Measurements from ENCODE around the gene LRRC2. TPM values are rescaled to one million over a fixed set of nuclear protein-coding genes. Genes with fewer than 3 reads are reported as not detected.
A peak's percentile ranks its signal among the peaks of the same experiment; 100 is the strongest.

LRRC2 gene
- total and polyA plus RNA-seq, 2 of the 13 experiments (the other 11 are each of a cell fraction or from before 2014, with no cell fraction given): 0.27 to 0.58 TPM

- 0 out of 2 replicates have a peak, but pooled peaks have one; percentile 52 for TF ChIP-seq ZNF280B (CRISPR knock-in tag; IDR thresholded peaks at IDR 0.05; ENCODE audit: borderline replicate concordance)
- no peak for TF ChIP-seq SRF (IDR thresholded peaks at IDR 0.05; ENCODE audit: low read depth, low read length)
- peak; percentile 34 for TF ChIP-seq RBM39 (IDR thresholded peaks at IDR 0.05; ENCODE audit: low read depth, low read length, poor library complexity, severe bottlenecking)
- peak; percentile 31; the same call in 1 of the 2 replicates for TF ChIP-seq ELF1 (CRISPR knock-in tag; IDR thresholded peaks at IDR 0.05)
- peak; percentile 38; the same call in 1 of the 2 replicates for TF ChIP-seq POGZ (CRISPR knock-in tag; IDR thresholded peaks at IDR 0.05)
- 0 out of 2 replicates have a peak, but pooled peaks have one; percentile 31 for TF ChIP-seq NCOA2 (CRISPR knock-in tag; IDR thresholded peaks at IDR 0.05)
- TF ChIP-seq YY1 (IDR thresholded peaks at IDR 0.05; ENCODE audit: insufficient read depth, insufficient replicate concordance, low read depth, low read length): peak; percentile 54
- peak; percentile 67 for TF ChIP-seq ZNF331 (CRISPR knock-in tag; IDR thresholded peaks at IDR 0.05)
- TF ChIP-seq NR2F1 (CRISPR knock-in tag; IDR thresholded peaks at IDR 0.05): 0 out of 4 replicates have a peak, but pooled peaks of 1 of the 2 experiments have one; percentile 21
- peak; percentile 47; the same call in 1 of the 2 replicates for TF ChIP-seq HDAC2 (CRISPR knock-in tag; IDR thresholded peaks at IDR 0.05)
- no peak for TF ChIP-seq ZNF17 (CRISPR knock-in tag; IDR thresholded peaks at IDR 0.05)
- peak; percentile 39 for TF ChIP-seq JARID2 (CRISPR knock-in tag; IDR thresholded peaks at IDR 0.05; ENCODE audit: insufficient replicate concordance)
- no peak for TF ChIP-seq TAF1 (CRISPR knock-in tag; IDR thresholded peaks at IDR 0.05)
- 0 out of 2 replicates have a peak, but pooled peaks have one; percentile 26 for TF ChIP-seq IKZF5 (CRISPR knock-in tag; IDR thresholded peaks at IDR 0.05)
- TF ChIP-seq ARID5B (CRISPR knock-in tag; IDR thresholded peaks at IDR 0.05): peak; percentile 57
- TF ChIP-seq SOX13 (IDR thresholded peaks at IDR 0.05): no peak
- TF ChIP-seq SOX13 (CRISPR knock-in tag; conservative IDR thresholded peaks at IDR 0.05 in 1 of 2, IDR thresholded peaks at IDR 0.05 in 1 of 2): peak in 1 of 2 experiments; percentile 45; a peak in 1 of 4 replicates
- TF ChIP-seq RXRB (CRISPR knock-in tag; IDR thresholded peaks at IDR 0.05; ENCODE audit: borderline replicate concordance): peak; percentile 45; the same call in 1 of the 2 replicates
- peak; percentile 68 for TF ChIP-seq GABPB1 (CRISPR knock-in tag; IDR thresholded peaks at IDR 0.05)
- no peak for TF ChIP-seq NR2C2 (CRISPR knock-in tag; IDR thresholded peaks at IDR 0.05; ENCODE audit: borderline replicate concordance)
- TF ChIP-seq ELF3 (CRISPR knock-in tag; IDR thresholded peaks at IDR 0.05): peak; percentile 64
- TF ChIP-seq ZNF704 (CRISPR knock-in tag; IDR thresholded peaks at IDR 0.05; ENCODE audit: borderline replicate concordance): no peak
Measured at GRCh38 chr3:46488735-46489361, 77.3 kb downstream of the LRRC2 start (continued).

Measured in HepG2 (cell line).